GM19372 (cell line): ENCODE measurements around the gene EREG.
"Not testable (repeated sequence)": the region's sequence is repeated elsewhere in the genome, so short reads cannot be mapped to it uniquely, and the experiment has no call there.

ENCODE experiments used
- ATAC-seq: cut with Tn5 transposase; IDR thresholded peaks from one replicate; pipeline ENCODE4 v1.9.1; 2021; ENCODE audit warnings: mild to moderate bottlenecking, low read depth, moderate library complexity; ENCODE audit not compliant: unreplicated experiment

Gene EREG

DNA sequence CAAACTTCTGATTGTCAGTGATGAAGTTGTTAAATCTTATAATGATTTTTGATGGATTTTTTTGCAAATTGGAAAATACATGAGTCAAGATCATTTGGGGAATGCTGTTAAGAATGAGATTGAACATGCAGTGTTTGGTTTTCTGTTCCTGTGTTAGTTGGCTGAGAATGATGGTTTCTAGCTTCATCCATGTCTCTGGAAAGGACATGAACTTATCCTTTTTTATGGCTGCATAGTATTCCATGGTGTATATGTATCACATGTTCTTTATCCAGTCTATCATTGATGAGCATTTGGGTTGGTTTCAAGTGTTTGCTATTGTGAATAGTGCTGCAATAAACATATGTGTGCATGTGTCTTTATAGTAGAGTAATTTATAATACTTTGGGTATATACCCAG, 24.5 kb upstream of the EREG start:
- ATAC-seq, result not testable (repeated sequence)

DNA sequence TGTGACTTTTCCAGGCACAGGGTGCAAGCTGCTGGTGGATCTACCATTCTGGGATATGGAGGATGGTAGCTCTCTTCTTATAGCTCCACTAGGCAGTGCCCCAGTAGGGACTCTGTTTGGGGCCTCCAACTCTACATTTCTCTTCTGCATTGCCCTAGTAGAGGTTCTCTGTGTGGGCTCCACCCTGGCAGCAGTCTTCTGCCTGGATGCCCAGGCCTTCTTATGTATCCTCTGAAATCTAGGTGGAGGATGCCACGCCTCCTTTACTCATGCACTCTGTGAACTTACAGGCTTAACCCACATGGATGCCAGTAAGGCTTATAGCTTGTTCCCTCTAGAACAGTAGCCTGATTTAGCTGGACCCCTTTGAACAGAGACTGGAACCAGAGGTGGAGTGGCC, 20.9 kb upstream of the EREG start:
- ATAC-seq, result no peak

DNA sequence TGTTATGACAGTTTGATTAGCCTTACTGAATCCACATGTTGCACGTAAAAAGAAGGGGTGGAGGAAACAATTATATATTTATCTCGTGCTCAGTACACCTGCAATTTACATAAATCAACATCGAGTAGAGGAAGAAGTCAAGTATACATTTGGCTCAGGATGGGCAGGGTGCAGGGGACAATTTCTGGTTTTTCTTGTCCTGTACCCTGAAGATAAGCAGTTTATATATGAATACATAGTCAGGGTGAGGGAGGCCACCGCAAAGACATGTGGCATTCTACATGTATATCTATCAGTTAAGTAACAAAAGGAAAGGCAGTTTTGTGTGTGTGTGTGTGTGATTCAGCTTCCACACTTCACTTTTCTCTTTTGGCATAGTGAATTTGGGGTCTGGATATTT, 11.1 kb upstream of the EREG start:
- ATAC-seq, result no peak

DNA sequence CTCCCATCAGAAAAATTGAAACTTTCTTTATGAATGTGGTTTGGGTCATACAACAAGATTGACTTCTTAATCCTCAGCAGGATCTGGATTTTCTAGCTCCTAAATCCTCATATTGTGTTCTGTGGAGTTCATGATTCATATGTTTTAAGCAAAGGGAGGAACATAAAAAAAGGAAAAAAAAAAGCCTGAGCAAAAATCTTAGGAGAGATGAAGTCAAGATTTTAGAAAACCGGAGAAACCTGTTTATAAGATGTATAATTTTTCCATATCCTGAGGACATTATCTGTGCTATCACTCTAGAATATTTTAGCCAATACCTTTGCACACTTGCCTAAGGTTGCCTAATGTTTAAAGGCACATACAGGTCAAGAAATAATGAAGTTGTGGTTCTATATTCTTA, 7.0 kb upstream of the EREG start:
- no peak for ATAC-seq

DNA sequence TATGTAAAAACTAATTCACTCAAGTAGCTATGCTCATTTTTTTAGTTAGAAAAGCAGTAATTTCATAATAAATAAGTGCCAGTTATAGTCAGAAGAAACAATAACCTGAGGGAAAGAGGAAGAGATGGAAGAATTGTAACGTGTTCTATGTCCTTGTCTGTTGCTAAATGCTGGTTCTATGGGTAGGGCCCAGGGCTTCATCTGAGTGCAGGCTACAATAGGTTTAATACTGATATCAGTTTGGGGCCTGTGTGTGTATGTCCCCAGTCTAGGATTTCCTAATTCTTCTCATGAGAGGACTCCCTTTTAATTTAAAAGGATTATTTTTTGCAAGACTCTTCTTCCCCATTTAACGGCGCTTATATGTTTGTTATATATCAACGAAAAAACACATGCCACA, 3.3 kb upstream of the EREG start:
- no peak for ATAC-seq

DNA sequence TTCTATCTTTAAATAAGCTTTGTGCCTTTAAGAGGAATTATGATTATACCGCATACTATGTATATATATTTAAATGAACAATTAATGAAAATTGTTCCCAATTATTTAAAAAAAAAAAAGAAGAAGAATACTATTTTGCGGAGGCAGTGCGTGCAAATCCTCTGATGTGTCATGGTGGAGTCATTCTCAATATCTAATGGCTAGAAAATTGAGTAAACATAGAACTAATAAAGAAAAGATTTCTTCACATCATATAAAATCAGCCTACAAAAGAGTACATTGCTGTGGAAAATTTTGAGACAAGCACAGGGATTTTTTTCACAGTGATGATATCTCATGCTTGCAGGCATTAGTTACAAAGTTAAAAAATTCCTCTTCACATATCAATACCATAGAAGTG, 2.6 kb upstream of the EREG start:
- ATAC-seq, result no peak

DNA sequence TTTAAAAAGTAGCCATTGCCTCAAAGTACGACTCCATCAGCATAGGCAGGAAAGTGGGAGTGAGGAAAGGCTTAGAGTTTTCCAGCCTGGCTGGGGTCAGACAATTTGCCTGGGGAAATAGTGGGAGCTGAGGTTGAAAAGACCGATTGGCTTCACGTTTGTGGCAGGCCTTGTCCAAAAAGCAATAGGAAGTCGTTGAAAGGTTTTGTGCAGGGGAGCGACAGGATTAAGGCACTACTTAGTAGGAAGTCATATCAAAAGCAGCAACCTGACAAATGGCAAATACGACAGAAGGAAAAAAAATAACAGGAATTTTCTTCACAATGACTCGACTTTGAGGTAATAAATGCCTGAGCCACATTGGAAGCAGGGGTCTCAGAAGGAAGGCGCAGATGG, 691 bp upstream of the EREG start:
- no peak for ATAC-seq

DNA sequence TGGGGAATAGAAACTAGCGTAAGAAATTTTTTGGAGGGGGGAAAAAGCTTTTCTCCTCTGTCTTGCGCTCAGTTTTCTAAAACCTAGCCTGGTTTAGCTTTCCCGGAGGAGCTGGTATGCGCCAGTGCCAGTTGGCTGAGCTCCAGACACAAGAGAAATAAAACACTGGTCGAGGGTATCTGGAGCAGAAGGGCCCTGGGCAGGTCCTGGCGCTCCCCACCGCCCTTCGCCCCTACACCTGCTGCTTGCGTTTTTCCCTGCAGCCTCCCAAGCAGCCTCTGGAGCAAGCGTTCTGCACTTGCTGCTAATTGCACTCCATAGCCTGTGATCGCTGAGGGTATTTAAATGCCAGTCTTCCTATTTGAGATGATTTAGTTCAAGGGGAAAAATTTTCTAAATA, 816 bp downstream of the EREG start:
- no peak for ATAC-seq

DNA sequence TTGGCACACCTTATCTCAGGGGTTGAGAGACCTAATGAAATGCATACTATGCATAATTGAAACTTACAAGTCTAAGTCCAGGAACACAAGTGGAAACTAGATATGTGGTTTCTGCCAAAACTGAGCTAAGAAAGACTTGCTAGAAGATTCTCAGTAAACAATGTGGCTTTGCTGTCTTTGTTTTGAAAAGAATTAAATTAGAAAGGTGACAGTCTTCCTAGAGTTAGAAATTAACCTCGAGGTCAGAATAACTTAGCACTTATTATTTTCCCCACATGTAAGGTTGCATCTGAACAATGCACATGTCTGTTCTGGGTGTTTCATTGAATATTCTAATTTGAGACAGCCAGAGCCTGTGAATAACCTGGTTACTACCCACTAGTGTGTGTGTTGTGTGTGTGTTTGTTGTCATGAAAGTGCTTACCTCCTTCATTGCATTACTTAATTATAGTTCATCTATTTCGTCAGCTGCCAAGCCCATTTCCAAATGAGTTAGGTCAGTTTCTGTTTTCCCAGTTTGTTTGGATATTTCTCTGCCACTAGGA, 1.5 kb downstream of the EREG start:
- ATAC-seq, result peak; percentile 53

DNA sequence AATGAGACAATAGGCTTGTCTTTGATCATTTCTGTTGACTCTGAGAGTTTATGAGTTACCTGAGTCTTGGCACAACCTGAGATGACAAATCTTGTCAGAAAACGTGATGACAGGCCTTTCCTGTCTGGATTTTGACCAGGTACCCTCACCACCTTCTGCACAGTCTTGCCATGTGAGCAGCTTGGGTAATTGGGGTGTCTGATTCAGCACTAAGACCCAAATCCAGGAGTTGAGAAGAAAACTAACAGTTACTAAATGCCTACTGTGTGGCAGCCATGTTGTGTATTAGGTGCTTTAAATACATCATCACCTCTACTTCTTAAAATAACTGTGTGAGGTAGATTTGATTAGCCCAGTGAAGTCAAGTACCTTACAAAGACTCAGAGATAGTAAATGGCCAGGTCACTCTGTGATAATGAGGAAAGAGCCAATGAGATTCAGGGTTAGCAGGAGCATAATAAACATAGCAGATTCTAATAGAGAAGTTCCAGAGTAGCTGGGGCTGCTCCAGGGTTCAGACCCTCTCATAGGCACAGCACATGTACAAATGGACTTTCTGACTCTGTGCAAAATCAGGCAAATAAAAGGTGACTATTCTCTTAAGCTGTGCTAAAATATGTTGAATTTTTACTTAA, 2.8 kb downstream of the EREG start:
- ATAC-seq, result no peak

DNA sequence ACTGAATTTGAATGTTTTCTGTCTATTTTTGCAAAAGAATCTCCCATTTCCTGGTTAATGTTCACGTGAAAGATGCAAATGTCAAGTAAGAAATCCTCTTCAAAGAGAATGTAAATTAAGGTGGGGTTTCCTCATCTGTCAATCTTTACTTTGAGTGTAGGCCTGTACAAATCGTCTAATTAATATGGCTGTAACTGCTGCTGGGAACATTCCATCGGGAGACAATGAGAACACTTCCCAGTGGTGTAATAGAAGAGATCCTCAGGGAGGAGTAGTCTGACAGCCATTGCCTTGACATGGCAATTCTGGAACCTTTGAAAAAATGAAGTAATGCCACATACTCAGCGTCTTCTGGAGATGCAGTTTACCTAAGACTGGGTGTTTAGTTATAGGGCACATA, 3.7 kb downstream of the EREG start:
- ATAC-seq, result no peak

DNA sequence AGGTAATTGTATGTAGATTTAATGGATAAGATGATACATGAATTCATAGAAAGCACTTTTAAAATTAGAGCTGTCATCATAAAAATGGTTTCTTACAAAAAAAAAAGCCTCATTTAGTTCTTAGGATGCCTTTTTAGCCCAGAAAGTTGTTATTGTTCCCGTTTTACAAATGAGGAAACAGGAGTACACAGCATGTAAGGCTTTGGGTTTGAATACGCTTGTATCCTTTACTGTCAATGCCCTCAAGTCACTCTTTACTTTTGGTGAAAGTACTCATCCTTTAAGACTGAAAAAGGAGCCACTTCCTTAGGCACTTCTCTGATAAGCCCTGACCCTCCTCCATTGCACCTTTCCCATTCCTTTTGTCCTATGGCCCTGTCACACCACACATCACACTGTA, 4.9 kb downstream of the EREG start:
- no peak for ATAC-seq

DNA sequence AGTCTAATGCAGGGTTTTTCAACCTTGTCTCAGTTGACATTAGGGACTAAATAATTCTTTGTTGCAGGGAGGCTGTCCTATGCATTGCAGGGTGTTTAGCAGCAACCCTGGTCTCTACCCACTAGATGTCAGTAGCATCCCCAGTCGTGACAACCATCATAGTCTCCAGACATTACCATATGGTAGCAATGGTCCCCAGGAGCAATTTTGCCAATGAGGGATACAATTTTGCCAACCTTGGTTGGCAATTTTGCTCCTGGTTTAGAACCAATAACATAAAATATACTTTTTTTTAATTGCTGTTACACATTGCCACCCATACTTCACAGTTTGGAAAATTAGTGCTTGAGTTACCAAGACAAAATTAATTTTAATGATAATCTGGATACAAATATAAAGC, 6.0 kb downstream of the EREG start:
- ATAC-seq, result peak; percentile 77

DNA sequence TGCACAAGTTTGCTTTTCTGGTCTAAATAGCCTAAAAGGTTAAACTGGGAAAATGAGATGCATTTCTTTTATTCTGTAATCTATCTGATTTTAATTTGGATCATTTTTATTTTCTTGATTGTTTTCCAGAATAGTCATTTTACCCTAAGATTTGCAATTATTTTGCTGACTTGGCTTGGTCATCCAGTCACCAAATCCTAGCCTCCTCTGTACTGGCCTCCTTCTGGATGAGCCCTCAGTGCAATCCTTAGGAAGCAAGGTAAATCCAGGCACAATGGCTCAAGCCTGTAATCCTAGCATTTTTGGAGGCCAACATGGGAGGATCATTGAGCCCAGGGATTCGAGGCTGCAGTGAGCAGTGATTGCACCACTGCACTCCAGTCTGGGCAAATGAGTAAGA, 9.2 kb downstream of the EREG start:
- no peak for ATAC-seq

DNA sequence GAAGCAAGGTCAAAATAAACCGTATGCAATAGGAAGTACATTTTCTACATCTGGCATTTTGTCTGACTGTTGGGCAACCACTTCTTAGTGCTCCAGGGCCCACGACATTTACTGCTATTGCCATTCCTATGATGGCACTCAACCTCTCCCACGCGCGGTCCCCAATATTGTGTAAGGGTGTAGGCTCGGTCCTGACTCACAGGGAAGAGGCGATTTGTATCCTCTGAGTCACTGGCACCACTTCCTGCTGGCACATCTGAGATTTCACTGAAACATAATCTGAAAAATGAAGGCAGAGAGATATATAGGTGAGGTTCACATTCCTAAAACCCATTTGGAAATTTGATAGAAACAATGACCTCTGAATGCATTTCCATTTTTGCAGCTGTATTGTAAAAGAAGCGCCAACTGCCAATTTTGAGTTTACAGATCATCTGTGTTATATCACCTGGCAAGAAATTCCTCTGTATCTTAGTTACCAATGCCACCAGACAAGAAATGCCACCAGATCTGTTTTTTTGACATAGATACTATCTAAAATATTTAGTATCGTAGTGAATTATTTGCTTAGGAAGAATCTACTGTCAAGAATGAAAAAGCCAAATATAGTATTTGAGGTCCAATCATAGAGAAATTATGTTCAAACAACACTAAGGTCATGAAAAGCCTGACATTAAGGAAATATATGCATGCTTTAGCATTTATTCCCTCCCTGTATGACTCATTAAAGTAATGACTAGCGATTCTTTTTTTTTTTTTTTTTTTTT, 9.8 kb downstream of the EREG start:
- no peak for ATAC-seq

DNA sequence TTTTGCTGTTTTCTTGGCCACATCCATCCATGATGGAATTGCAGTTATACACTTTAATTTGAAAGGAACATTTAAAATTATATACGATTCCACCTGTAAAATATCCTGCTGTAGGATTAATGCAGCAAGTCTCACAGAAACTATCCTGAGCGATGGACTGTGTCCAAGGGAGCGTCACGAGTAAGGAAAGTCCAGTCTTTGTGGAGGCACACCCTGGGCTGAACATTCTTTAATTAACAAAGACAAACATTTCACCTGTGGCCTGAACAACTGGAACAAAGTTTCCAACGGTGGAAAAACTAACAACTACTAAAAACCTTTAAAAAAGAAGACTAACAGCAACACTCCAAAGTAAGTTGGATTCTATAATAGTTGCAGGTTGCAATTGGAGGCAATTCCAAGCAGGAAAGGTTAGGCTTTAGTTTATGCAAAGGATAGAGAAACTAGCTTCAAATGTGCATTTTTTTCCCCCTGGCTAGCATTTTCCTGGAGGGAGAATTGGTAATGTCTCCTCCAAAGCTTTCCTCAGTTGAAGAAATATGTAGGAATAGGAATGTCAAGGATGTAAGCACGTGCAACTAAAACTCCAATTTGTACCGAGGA, 11.0 kb downstream of the EREG start:
- ATAC-seq, result no peak

DNA sequence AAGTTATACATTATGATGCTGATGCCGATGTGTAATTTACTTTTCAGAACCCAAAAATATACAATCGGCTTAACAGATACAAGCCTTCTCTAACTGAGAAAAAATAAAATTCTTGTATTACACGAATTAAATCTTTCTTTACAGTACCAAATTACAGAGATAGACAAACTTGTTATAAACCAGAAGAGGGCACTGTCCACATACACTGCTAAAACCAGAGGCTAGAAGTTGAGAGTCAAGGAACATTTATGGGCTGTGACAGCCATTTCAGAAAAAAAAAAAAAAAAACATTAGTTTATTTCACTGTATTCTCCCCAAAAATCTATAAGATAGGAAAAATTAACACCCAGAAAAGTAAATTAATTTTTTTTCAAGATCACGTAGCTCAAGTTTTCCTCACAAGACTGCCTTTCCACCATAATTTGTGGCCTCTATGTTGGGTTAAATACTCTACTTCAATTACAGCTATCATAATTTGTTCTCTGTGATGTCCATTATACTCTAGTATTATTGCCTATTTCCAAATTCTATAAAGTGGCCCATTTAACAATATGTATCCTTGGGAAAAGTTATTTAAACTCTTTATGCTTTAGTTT, 12.0 kb downstream of the EREG start:
- no peak for ATAC-seq

DNA sequence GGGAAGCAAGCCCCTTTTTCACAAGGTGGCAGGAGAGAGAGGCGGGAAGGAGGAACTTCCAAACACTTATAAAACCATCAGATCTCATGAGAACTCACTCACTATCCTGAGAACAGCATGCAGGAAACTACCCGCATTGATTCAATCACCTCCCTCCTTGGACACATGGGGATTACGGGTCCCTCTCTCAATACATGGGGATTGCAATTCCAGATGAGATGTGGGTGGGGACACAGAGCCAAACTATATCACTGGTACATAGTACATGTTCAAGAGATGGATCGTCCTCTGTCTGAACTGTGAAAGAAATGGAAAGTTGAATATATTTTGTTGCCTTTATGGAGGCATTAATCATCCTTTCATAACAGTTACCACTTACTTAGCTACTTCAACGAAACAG, 12.8 kb downstream of the EREG start:
- no peak for ATAC-seq

DNA sequence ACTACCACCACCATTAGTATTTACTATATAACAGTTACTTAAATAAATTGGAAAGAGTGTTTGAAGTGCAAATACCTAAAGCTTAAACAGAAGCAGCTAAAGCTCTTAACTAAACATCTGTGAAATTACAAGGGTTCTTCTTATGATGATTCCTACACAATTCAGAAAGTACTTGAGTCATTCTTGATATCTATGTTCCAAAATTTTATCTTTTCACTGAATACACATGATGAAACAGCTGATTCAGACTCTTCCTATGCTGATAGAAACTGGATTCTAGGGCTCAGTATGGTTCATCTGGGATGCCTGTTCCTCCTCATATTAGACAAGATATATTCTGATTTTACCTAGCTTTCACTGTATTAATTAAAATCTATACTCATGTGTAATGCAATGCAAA, 13.6 kb downstream of the EREG start:
- ATAC-seq, result no peak

DNA sequence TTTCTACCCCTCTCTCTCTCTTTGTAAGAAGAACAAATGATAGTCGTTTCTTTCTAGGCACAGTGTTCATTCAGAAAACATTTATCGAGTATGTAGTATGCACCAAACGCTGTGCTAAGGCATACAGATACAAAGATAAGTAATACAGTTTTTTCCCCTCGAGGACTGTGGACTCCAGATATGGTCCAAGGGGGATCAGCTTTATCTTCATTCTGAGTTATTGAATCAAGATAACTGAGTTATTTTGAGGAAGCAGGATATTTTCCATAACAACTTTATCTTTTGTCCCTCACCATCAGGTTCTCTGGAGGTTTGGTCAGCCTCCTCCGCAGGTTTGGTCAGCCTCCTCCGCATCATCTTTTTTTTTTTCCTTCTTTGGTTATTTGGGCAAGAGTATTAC, 15.0 kb downstream of the EREG start:
- ATAC-seq, result no peak

DNA sequence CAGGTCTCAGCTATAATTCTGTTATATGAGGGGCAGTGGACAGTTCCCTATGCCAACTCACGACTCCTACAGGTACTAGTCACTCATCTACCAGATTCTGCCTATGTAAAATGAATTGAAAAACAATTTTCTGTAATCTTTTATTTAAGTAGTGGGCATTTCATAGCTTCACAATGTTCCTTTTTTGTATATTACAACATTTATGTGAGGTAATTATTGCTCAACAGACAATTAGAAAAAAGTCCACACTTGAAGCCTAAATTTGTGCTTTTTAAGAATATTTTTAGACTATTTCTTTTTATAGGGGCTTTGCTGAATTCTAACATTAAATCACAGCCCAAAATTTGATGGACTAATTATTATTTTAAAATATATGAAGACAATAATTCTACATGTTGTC, 20.4 kb downstream of the EREG start:
- ATAC-seq, result no peak
